ENCODE results near the gene MMS19. TPM values are rescaled to one million over a fixed set of nuclear protein-coding genes. Genes with fewer than 3 reads are reported as not detected.
A peak's percentile ranks its signal among the peaks of the same experiment; 100 is the strongest.
"Not testable (repeated sequence)": the region's sequence is repeated elsewhere in the genome, so short reads cannot be mapped to it uniquely, and the experiment has no call there.

Gene MMS19
- total and polyA plus RNA-seq, 3 experiments from 2014 or later = 27.5 to 89.3 (median 85.7) TPM

DNA sequence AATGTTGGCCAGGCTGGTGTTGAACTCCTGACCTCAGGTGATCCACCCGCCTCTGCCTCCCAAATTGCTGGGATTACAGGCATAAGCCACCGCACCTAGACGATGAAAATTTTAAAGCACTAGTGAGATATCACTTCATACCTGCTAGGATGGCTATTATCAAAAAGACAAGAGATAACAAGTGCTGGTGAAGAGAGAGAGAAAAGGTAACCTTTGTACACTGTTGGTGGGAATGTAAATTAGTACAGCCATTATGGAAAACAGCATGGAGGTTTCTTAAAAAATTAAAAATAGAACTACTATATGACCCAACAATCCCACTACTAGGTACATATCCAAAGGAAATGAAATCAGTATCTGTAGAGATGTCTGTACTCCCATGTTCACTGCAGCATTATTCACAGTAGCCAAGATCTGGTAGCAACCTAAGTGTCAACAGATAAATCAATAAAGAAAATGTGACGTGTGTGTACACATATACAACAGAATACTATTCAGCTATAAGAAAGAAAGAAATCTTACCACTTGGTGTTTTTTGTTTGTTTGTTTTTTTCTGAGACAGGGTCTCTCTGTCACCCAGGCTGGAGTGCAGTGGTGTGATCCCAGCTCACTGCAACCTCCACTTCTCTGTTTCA lies 12.5 kb downstream of the MMS19 start:
- no peak overlapping the region for H3K27ac ChIP-seq (ENCODE audit: low read depth, low read length)
- Mint-ChIP-seq H3K4me3 (no peak overlapping the region), H3K4me1 (peaks cover 25 to 42% (median 35%) of the 10 kb centered on the region in 3 donors), H3K36me3 (peaks cover 0 to 47% (median 5%) of the 10 kb centered on the region in 3 donors), H3K27ac (peak overlapping the region in 1 of 8 donors; percentile 74), H3K9me3 (no peaks in the 10 kb centered on the region), H3K27me3 (no peaks in the 10 kb centered on the region)
- ChIA-PET CTCF (no interaction called here), POLR2A (no interaction called here)
- DNase-seq = no peak
- no peaks in the 10 kb centered on the region for H3K9me3 ChIP-seq (ENCODE audit: low read length)
- peaks cover 23% of the 10 kb centered on the region for H3K36me3 ChIP-seq (ENCODE audit: insufficient read depth, low read length)
- peaks cover 10% of the 10 kb centered on the region for H3K4me1 ChIP-seq (ENCODE audit: insufficient read depth, low read length)
- H3K4me3 ChIP-seq (ENCODE audit: low read length) = no peak overlapping the region
- no peaks in the 10 kb centered on the region for H3K27me3 ChIP-seq (ENCODE audit: insufficient read depth, low read length, poor library complexity, severe bottlenecking)

DNA sequence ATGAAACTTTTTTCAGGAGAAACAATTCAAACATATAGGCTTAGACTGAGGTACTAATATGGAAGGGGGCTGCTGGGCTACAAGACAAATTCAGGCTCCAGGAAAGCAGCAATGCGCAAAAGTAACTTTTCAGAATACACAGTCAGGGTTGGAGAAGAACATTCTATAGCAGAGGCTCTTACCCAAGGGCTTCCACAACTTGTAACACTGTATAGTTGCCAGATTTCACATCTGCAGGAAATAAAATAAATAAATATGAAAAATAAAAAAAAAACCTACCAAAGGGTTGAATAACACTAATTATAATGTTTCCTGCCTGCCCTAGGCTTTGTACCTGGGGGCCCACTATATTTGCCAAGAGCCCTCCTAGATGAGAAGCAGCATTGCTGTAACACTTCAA lies 14.3 kb downstream of the MMS19 start:
- CTCF ChIA-PET = no interaction called here
- H3K27me3 Mint-ChIP-seq = no peaks in the 10 kb centered on the region
- H3K4me1 Mint-ChIP-seq = peaks cover 12 to 26% (median 18%) of the 10 kb centered on the region in 3 donors
- H3K4me3 ChIP-seq (ENCODE audit: low read length) = no peak overlapping the region
- POLR2A ChIA-PET = no interaction called here
- no peak overlapping the region for H3K4me3 Mint-ChIP-seq
- no peak for DNase-seq
- H3K9me3 ChIP-seq (ENCODE audit: low read length) = no peaks in the 10 kb centered on the region
- H3K9me3 Mint-ChIP-seq = no peaks in the 10 kb centered on the region
- H3K36me3 ChIP-seq (ENCODE audit: insufficient read depth, low read length) = peaks cover 38% of the 10 kb centered on the region
- H3K27me3 ChIP-seq (ENCODE audit: insufficient read depth, low read length, poor library complexity, severe bottlenecking) = no peaks in the 10 kb centered on the region
- no peak overlapping the region for H3K27ac ChIP-seq (ENCODE audit: low read depth, low read length)
- no peaks in the 10 kb centered on the region for H3K4me1 ChIP-seq (ENCODE audit: insufficient read depth, low read length)
- H3K27ac Mint-ChIP-seq = no peak overlapping the region
- H3K36me3 Mint-ChIP-seq = peaks cover 0 to 60% (median 10%) of the 10 kb centered on the region in 3 donors

DNA sequence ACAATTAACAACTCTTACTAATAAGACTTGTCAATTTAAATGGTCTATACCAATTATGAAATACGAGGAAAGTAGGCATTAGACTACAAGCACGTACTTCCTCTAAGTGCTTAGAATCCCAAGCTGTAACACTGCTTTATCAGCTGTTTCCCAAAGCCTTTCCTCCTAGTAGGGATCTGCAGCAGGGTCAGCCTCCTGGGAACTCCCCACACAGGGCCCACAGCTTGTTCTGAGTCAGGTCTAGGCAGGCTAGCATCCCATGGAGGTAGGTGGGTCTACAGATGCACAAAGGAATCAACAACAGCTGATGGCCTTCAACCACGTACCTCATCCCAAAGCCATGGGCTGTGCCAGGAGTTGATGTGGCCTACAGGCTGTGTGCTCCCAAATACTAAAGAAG lies 14.7 kb downstream of the MMS19 start:
- ChIA-PET CTCF (interaction anchor here (3.7 kb wide), 1 partner anchor 17 kb away, joined by 13 read pairs; no protein-coding TSS in a partner anchor), POLR2A (no interaction called here)
- H3K9me3 ChIP-seq (ENCODE audit: low read length) = no peaks in the 10 kb centered on the region
- H3K36me3 ChIP-seq (ENCODE audit: insufficient read depth, low read length) = peaks cover 40% of the 10 kb centered on the region
- no peak overlapping the region for H3K27ac ChIP-seq (ENCODE audit: low read depth, low read length)
- Mint-ChIP-seq H3K4me1 (peaks cover 10 to 21% (median 15%) of the 10 kb centered on the region in 3 donors), H3K9me3 (no peaks in the 10 kb centered on the region), H3K4me3 (no peak overlapping the region), H3K36me3 (peaks cover 0 to 61% (median 10%) of the 10 kb centered on the region in 3 donors), H3K27me3 (no peaks in the 10 kb centered on the region), H3K27ac (peak overlapping the region in 2 of 8 donors; percentile 29 to 32)
- H3K4me1 ChIP-seq (ENCODE audit: insufficient read depth, low read length) = no peaks in the 10 kb centered on the region
- no peaks in the 10 kb centered on the region for H3K27me3 ChIP-seq (ENCODE audit: insufficient read depth, low read length, poor library complexity, severe bottlenecking)
- no peak for DNase-seq
- no peak overlapping the region for H3K4me3 ChIP-seq (ENCODE audit: low read length)

DNA sequence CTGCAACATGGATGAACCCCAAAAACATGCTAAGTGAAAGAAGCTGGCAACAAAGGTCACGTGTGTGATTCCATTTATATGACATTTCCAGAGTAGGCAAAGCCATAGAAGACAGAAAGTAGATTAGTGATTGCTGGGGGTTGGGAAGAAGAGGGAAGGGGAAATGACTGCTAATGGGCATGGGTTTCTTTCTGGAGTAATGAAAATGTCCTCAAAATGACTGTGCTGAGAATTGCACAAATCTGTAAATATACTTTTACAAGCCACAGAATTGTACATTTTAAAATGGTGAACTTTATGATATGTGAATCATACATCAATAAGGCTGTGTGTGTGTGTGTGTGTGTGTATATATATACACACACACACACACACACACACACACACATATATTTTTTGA lies 15.8 kb downstream of the MMS19 start:
- no peaks in the 10 kb centered on the region for H3K4me1 ChIP-seq (ENCODE audit: insufficient read depth, low read length)
- ChIA-PET CTCF (interaction anchor here (0.5 to 3.7 kb wide), 2 partner anchors 16 to 155 kb away, joined by 4 to 13 read pairs; no protein-coding TSS in a partner anchor), POLR2A (no interaction called here)
- peaks cover 49% of the 10 kb centered on the region for H3K36me3 ChIP-seq (ENCODE audit: insufficient read depth, low read length)
- Mint-ChIP-seq H3K4me3 (no peak overlapping the region), H3K9me3 (no peaks in the 10 kb centered on the region), H3K36me3 (peaks cover 2 to 68% (median 15%) of the 10 kb centered on the region in 3 donors), H3K4me1 (peaks cover 6 to 17% (median 8%) of the 10 kb centered on the region in 3 donors), H3K27ac (peak overlapping the region in 2 of 8 donors; percentile 44 to 69), H3K27me3 (no peaks in the 10 kb centered on the region)
- H3K9me3 ChIP-seq (ENCODE audit: low read length) = no peaks in the 10 kb centered on the region
- no peaks in the 10 kb centered on the region for H3K27me3 ChIP-seq (ENCODE audit: insufficient read depth, low read length, poor library complexity, severe bottlenecking)
- H3K27ac ChIP-seq (ENCODE audit: low read depth, low read length) = no peak overlapping the region
- H3K4me3 ChIP-seq (ENCODE audit: low read length) = no peak overlapping the region
- DNase-seq = no peak

DNA sequence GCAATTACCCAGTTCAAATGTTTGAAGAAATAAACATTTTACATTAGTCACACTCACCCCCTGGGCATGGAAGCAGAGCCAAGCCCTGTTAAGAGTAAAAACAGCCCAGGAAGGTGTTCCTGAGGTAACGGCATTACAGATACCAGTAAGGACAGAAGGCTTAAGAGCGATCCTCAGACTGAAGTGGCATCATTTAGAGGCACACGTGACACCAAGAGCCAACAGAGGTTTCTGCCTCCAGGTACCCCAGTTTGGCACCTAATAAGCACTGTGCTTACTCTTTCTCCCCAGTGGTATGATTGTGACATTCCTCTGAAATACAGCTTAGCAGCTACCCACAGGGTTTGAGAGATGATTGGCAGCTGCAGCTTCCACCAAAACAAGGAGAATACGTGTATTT lies 17.2 kb downstream of the MMS19 start:
- Histone ChIP-seq H3K4me1 (ENCODE audit: insufficient read depth, low read length) (no peaks in the 10 kb centered on the region), H3K9me3 (ENCODE audit: low read length) (no peaks in the 10 kb centered on the region), H3K27me3 (ENCODE audit: insufficient read depth, low read length, poor library complexity, severe bottlenecking) (no peaks in the 10 kb centered on the region), H3K4me3 (ENCODE audit: low read length) (no peak overlapping the region), H3K36me3 (ENCODE audit: insufficient read depth, low read length) (peaks cover 62% of the 10 kb centered on the region), H3K27ac (ENCODE audit: low read depth, low read length) (no peak overlapping the region)
- peaks cover 0 to 12% (median 4%) of the 10 kb centered on the region in 3 donors for H3K4me1 Mint-ChIP-seq
- no peak for DNase-seq
- no peaks in the 10 kb centered on the region for H3K27me3 Mint-ChIP-seq
- H3K27ac Mint-ChIP-seq = peak overlapping the region in 1 of 8 donors; percentile 17
- CTCF ChIA-PET = interaction anchor here (3.7 kb wide), 1 partner anchor 14 kb away, joined by 13 read pairs; no protein-coding TSS in a partner anchor
- no peaks in the 10 kb centered on the region for H3K9me3 Mint-ChIP-seq
- H3K4me3 Mint-ChIP-seq = no peak overlapping the region
- POLR2A ChIA-PET = no interaction called here
- peaks cover 9 to 78% (median 26%) of the 10 kb centered on the region in 3 donors for H3K36me3 Mint-ChIP-seq

DNA sequence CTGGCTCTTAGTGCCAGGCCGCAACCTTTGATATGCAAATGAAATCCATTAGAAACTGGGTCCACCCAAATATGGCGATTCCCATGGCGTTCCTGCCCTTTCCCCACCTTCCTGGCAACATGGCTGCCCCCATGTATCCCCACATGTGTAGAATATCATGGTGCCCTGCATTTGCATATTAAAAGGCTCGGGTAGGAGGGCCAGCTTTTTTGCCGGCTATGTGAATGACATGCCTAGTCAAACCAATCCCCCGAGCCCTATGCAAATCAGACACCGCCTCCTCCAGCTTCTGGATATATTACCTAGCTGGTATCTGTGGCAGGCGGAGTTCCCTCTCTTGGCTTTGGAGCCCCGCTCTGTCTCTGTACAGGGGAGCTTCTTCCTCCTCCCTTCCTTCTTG lies 18.3 kb downstream of the MMS19 start:
- Histone ChIP-seq H3K36me3 (ENCODE audit: insufficient read depth, low read length) (peaks cover 67% of the 10 kb centered on the region), H3K4me3 (ENCODE audit: low read length) (no peak overlapping the region), H3K27me3 (ENCODE audit: insufficient read depth, low read length, poor library complexity, severe bottlenecking) (no peaks in the 10 kb centered on the region), H3K27ac (ENCODE audit: low read depth, low read length) (no peak overlapping the region), H3K4me1 (ENCODE audit: insufficient read depth, low read length) (no peaks in the 10 kb centered on the region), H3K9me3 (ENCODE audit: low read length) (no peaks in the 10 kb centered on the region)
- Mint-ChIP-seq H3K36me3 (peaks cover 15 to 82% (median 35%) of the 10 kb centered on the region in 3 donors), H3K27me3 (no peaks in the 10 kb centered on the region), H3K4me3 (no peak overlapping the region), H3K9me3 (no peaks in the 10 kb centered on the region), H3K4me1 (peaks cover 0 to 5% (median 0%) of the 10 kb centered on the region in 3 donors), H3K27ac (no peak overlapping the region)
- DNase-seq = no peak
- ChIA-PET CTCF (interaction anchor here (3.7 kb wide), 1 partner anchor 13 kb away, joined by 13 read pairs; no protein-coding TSS in a partner anchor), POLR2A (interaction anchor here (0.5 kb wide), 1 partner anchor 22 kb away, joined by 4 read pairs; no protein-coding TSS in a partner anchor)

DNA sequence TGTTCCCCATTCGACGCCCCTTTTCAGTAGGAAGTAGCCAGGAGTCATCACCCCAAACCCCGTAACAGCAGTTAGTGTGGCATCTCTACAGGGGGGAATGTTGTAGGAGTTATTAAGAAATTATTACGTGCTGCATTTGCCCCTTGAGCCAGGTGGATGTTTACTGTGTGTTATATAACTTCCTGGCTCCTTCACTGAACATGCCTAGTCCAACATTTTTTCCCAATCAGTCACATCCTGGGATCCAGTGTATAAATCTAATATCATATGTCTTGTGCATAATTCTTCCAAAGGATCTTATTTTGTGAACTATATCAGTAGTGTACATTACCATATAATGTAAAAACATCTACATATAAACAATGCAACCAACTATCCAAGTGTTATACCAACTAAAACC lies 18.8 kb downstream of the MMS19 start:
- CTCF ChIA-PET; H3K4me1 Mint-ChIP-seq; POLR2A ChIA-PET; H3K27me3 Mint-ChIP-seq; H3K27ac Mint-ChIP-seq; H3K4me1 ChIP-seq (ENCODE audit: insufficient read depth, low read length); H3K27me3 ChIP-seq (ENCODE audit: insufficient read depth, low read length, poor library complexity, severe bottlenecking); H3K4me3 Mint-ChIP-seq; DNase-seq; H3K9me3 ChIP-seq (ENCODE audit: low read length); H3K4me3 ChIP-seq (ENCODE audit: low read length); H3K27ac ChIP-seq (ENCODE audit: low read depth, low read length); H3K9me3 Mint-ChIP-seq: not testable (repeated sequence)
- H3K36me3 ChIP-seq (ENCODE audit: insufficient read depth, low read length) = peaks cover 67% of the 10 kb centered on the region
- peaks cover 18 to 87% (median 38%) of the 10 kb centered on the region in 3 donors for H3K36me3 Mint-ChIP-seq

DNA sequence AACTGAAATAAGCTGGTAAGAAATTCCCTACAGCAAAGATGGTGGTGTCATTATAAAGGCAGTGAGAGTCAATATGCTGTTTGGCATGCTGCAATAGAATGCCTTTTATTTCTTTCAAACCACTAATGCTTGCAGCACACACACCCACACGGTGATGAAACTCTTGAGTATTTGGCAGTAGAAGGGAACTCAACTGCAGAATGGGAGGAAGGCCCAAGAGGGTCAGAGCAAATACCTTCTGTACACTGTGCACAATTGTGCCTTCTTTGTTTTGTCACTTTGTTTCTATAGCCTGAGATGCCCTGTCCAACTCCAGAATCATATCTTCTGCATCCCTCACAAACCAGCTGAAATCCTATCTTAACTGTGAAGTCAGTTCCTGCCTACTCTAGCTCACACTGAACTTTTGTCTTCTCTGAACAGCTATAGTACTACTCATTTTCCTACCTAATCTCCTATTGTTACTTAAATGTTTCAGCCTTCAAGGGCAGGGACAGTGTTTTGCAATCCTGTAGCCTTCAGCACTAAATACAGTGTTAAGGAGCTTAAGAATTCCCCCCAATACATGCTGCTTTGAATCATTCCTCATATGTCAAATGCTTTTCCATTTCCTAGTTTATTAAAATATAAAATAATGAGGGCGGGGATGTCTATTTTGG lies 22.2 kb downstream of the MMS19 start:
- Mint-ChIP-seq H3K4me3 (no peak overlapping the region), H3K36me3 (peaks cover 23 to 89% (median 38%) of the 10 kb centered on the region in 3 donors), H3K27me3 (no peaks in the 10 kb centered on the region), H3K27ac (peak overlapping the region in 4 of 8 donors; percentile 1 to 82 (median 40)), H3K4me1 (no peaks in the 10 kb centered on the region), H3K9me3 (no peaks in the 10 kb centered on the region)
- H3K4me3 ChIP-seq (ENCODE audit: low read length) = no peak overlapping the region
- no peaks in the 10 kb centered on the region for H3K27me3 ChIP-seq (ENCODE audit: insufficient read depth, low read length, poor library complexity, severe bottlenecking)
- POLR2A ChIA-PET = no interaction called here
- DNase-seq = no peak
- H3K36me3 ChIP-seq (ENCODE audit: insufficient read depth, low read length) = peaks cover 61% of the 10 kb centered on the region
- no peaks in the 10 kb centered on the region for H3K4me1 ChIP-seq (ENCODE audit: insufficient read depth, low read length)
- H3K27ac ChIP-seq (ENCODE audit: low read depth, low read length) = no peak overlapping the region
- CTCF ChIA-PET = interaction anchor here (1.1 to 1.3 kb wide), 2 partner anchors 11 to 61 kb away, joined by 3 read pairs; no protein-coding TSS in a partner anchor
- no peaks in the 10 kb centered on the region for H3K9me3 ChIP-seq (ENCODE audit: low read length)

Measured in CD8-positive, alpha-beta memory T cell (primary cell).